ENCODE measurements around the gene UGT1A9. TPM values are rescaled to one million over a fixed set of nuclear protein-coding genes. Genes with fewer than 3 reads are reported as not detected.

Gene UGT1A9
- total RNA-seq, 1 experiment from 2014 or later, result not detected

- no peak overlapping the region for H2AFZ ChIP-seq (ENCODE audit: low read length)
- no peak overlapping the region for H3K9ac ChIP-seq (ENCODE audit: extremely low read depth, insufficient read length, low read length)
- H3K4me3 Mint-ChIP-seq, result no peak overlapping the region
- H2AK5ac ChIP-seq (ENCODE audit: insufficient read length, low read length), result no peak overlapping the region
- no peak overlapping the region for H3K18ac ChIP-seq (ENCODE audit: insufficient read length, low read depth, low read length)
- H2BK5ac ChIP-seq (ENCODE audit: insufficient read length, low read length), result no peak overlapping the region
- H3K4me1 ChIP-seq (ENCODE audit: insufficient read depth, low read length), result no peaks in the 10 kb centered on the region
- no peak overlapping the region for H3K27ac Mint-ChIP-seq
- no peak overlapping the region for H3K23ac ChIP-seq (ENCODE audit: insufficient read length, low read depth, low read length)
- no peaks in the 10 kb centered on the region for H3K36me3 Mint-ChIP-seq (ENCODE audit: insufficient read depth in 1 of 3, low read depth in 3 of 3)
- H3K79me1 ChIP-seq (ENCODE audit: insufficient read depth, low read depth, low read length, poor library complexity, severe bottlenecking), result no peaks in the 10 kb centered on the region
- no peaks in the 10 kb centered on the region for H3K4me1 Mint-ChIP-seq
- H3K14ac ChIP-seq (ENCODE audit: insufficient read depth, low read length), result no peak overlapping the region
- H2BK12ac ChIP-seq (ENCODE audit: insufficient read length, low read depth, low read length), result no peak overlapping the region
- no peak overlapping the region for H2BK20ac ChIP-seq (ENCODE audit: low read depth, low read length, poor library complexity, severe bottlenecking)
- H4K5ac ChIP-seq (ENCODE audit: insufficient read length, low read depth, low read length), result no peak overlapping the region
- peaks cover 7% of the 10 kb centered on the region for H3K27me3 Mint-ChIP-seq (ENCODE audit: low read depth)
- DNase-seq, result no peak
- no peak overlapping the region for H4K8ac ChIP-seq (replicated peaks; ENCODE audit: insufficient read length, low read depth, low read length)
- H3K4ac ChIP-seq (ENCODE audit: low read depth, low read length), result no peak overlapping the region
- no peak overlapping the region for H3K27ac ChIP-seq (ENCODE audit: insufficient read length, low read depth, low read length)
- H2BK15ac ChIP-seq (ENCODE audit: low read depth, low read length), result no peak overlapping the region
- H3T11ph ChIP-seq (ENCODE audit: low read length), result no peak overlapping the region
- H3K4me2 ChIP-seq (ENCODE audit: insufficient read depth, insufficient read length, low read length), result no peak overlapping the region
- no peak overlapping the region for H4K91ac ChIP-seq (ENCODE audit: insufficient read length, low read depth, low read length)
- H3K79me2 ChIP-seq (ENCODE audit: insufficient read depth, low read length), result no peaks in the 10 kb centered on the region
- H4K20me1 ChIP-seq (ENCODE audit: control insufficient read depth, insufficient read depth, insufficient read length), result no peaks in the 10 kb centered on the region
- H3K27me3 ChIP-seq (ENCODE audit: insufficient read depth, low read length), result no peaks in the 10 kb centered on the region
- no CpG with 5 or more reads among the region's 3 CpGs for WGBS (ENCODE audit: extremely low coverage, insufficient read length, low lambda C conversion rate)
- H3K23me2 ChIP-seq (ENCODE audit: insufficient read length, low read depth, low read length, poor library complexity, severe bottlenecking), result no peaks in the 10 kb centered on the region
- no peak overlapping the region for H3K56ac ChIP-seq (ENCODE audit: insufficient read length, low read depth, low read length)
- TF ChIP-seq CTCF (conservative IDR thresholded peaks at IDR 0.05), result no peak
- H3K9me3 ChIP-seq (ENCODE audit: control insufficient read depth, low read depth, low read length), result no peaks in the 10 kb centered on the region
- H3K9me3 Mint-ChIP-seq, result no peaks in the 10 kb centered on the region; a peak in 1 of 5 replicates
- no peak overlapping the region for H2BK120ac ChIP-seq (ENCODE audit: low read depth, low read length, poor library complexity, severe bottlenecking)
Measured at GRCh38 chr2:233817361-233817911, 145.7 kb downstream of the UGT1A9 start.

Data from H9 (cell line).